ENCODE measurements around the gene MLST8.

The MLST8 gene

GRCh38 chr16:2155977-2156848 is 49.0 kb upstream of the MLST8 start:
- Histone ChIP-seq H3K36me3 (ENCODE audit: control insufficient read depth in 2 of 2, insufficient read depth in 1 of 2, low read length in 2 of 2) (peaks cover 0 to 40% of the 10 kb centered on the region in 2 experiments; a peak in 2 of 3 replicates), H3K27ac (ENCODE audit: extremely low read depth, low read depth, low read length) (peak overlapping the region; percentile 20; the same call in 1 of the 2 replicates), H3K4me1 (ENCODE audit: control insufficient read depth, insufficient read depth, low read length) (no peaks in the 10 kb centered on the region), H3K4me3 (ENCODE audit: low read depth, low read length) (peak overlapping the region; percentile 77), H3K9me3 (ENCODE audit: control insufficient read depth, insufficient read depth, low read depth, low read length) (no peaks in the 10 kb centered on the region)
- CTCF ChIA-PET: interaction anchor here (0.6 to 3.8 kb wide), 8 partner anchors 16 to 309 kb away, joined by 3 to 26 read pairs (median 4); partner anchors contain the start of gene ECI1
- POLR2A ChIA-PET: interaction anchor here (0.5 to 2.6 kb wide), 88 partner anchors 7 to 749 kb away, joined by 3 to 92 read pairs (median 5); partner anchors contain the start of genes AMDHD2, ATP6V0C, BRICD5 and CEMP1
- no peak for TF ChIP-seq KLF1 (tag by site-specific recombination; IDR thresholded peaks at IDR 0.05)
- TF ChIP-seq ZBTB1 (tag by site-specific recombination; IDR thresholded peaks at IDR 0.05): no peak
- 0 out of 2 replicates have a peak, but pooled peaks have one; percentile 12 for TF ChIP-seq PATZ1 (tag by site-specific recombination; IDR thresholded peaks at IDR 0.05)
- no peak for TF ChIP-seq ZNF23 (tag by site-specific recombination; IDR thresholded peaks at IDR 0.05; ENCODE audit: borderline replicate concordance)
- no peak for TF ChIP-seq ZNF366 (tag by site-specific recombination; conservative IDR thresholded peaks at IDR 0.05)
- no peak for TF ChIP-seq ZBTB17 (tag by site-specific recombination; IDR thresholded peaks at IDR 0.05)
- no peak for TF ChIP-seq ZBTB44 (tag by site-specific recombination; IDR thresholded peaks at IDR 0.05)
- TF ChIP-seq OVOL3 (tag by site-specific recombination; IDR thresholded peaks at IDR 0.05): no peak
- TF ChIP-seq ZNF580 (tag by site-specific recombination; IDR thresholded peaks at IDR 0.05): no peak
- no peak for TF ChIP-seq SP7 (tag by site-specific recombination; IDR thresholded peaks at IDR 0.05)
- TF ChIP-seq ZNF155 (tag by site-specific recombination; IDR thresholded peaks at IDR 0.05): no peak
- TF ChIP-seq ZBTB7A (tag by site-specific recombination; IDR thresholded peaks at IDR 0.05; ENCODE audit: low read depth): 0 out of 2 replicates have a peak, but pooled peaks have one; percentile 30
- TF ChIP-seq ZNF362 (tag by site-specific recombination; IDR thresholded peaks at IDR 0.05): no peak
- TF ChIP-seq ZNF544 (tag by site-specific recombination; IDR thresholded peaks at IDR 0.05): no peak
- TF ChIP-seq ZNF341 (tag by site-specific recombination; IDR thresholded peaks at IDR 0.05; ENCODE audit: low read depth): peak; percentile 55
- no peak for TF ChIP-seq ZNF280D (tag by site-specific recombination; IDR thresholded peaks at IDR 0.05)
- no peak for TF ChIP-seq ZFP69B (tag by site-specific recombination; IDR thresholded peaks at IDR 0.05)
- no peak for TF ChIP-seq ZNF560 (tag by site-specific recombination; IDR thresholded peaks at IDR 0.05; ENCODE audit: borderline replicate concordance)
- no peak for TF ChIP-seq ZNF530 (tag by site-specific recombination; IDR thresholded peaks at IDR 0.05; ENCODE audit: low read depth)
- TF ChIP-seq ZNF24 (tag by site-specific recombination; IDR thresholded peaks at IDR 0.05): no peak
- no peak for TF ChIP-seq ZSCAN16 (tag by site-specific recombination; IDR thresholded peaks at IDR 0.05)
- no peak for TF ChIP-seq ZNF239 (tag by site-specific recombination; IDR thresholded peaks at IDR 0.05)
- TF ChIP-seq ZNF645 (tag by site-specific recombination; IDR thresholded peaks at IDR 0.05): no peak
- TF ChIP-seq ZNF335 (tag by site-specific recombination; conservative IDR thresholded peaks at IDR 0.05): peak; percentile 81
- TF ChIP-seq ZEB2 (tag by site-specific recombination; IDR thresholded peaks at IDR 0.05): no peak
- 0 out of 2 replicates have a peak, but pooled peaks have one; percentile 38 for TF ChIP-seq KLF17 (tag by site-specific recombination; IDR thresholded peaks at IDR 0.05)

All from HEK293 (cell line).